Left lobe of liver (tissue), 2 donors: ENCODE measurements around the gene DNAJC4. TPM values are rescaled to one million over a fixed set of nuclear protein-coding genes. Genes with fewer than 3 reads are reported as not detected.

Experiments
- ATAC-seq: fragments of 200-7000 bp; cut with Tn5 transposase; one replicate; pipeline ENCODE4 v1.9.1; 2020; ENCODE audit warnings: mild to moderate bottlenecking, moderate library complexity
- DNase-seq: peaks from one replicate; pipeline ENCODE4 v3.0.0-alpha.2; 2020; ENCODE audit warnings: low spot score
- total RNA-seq: library from RNA; stranded (reverse); gene quantifications from one replicate; pipeline ENCODE4 v1.2.1, GENCODE V29; 2021
- donor health status: DM: no; HTN: no; CAD: no; lungs with moderate emphysema.
- donor health status: DM: no; HTN: yes; CAD: no.

DNAJC4 gene
- total RNA-seq, 1 donor from 2014 or later = 28.2 TPM

DNA sequence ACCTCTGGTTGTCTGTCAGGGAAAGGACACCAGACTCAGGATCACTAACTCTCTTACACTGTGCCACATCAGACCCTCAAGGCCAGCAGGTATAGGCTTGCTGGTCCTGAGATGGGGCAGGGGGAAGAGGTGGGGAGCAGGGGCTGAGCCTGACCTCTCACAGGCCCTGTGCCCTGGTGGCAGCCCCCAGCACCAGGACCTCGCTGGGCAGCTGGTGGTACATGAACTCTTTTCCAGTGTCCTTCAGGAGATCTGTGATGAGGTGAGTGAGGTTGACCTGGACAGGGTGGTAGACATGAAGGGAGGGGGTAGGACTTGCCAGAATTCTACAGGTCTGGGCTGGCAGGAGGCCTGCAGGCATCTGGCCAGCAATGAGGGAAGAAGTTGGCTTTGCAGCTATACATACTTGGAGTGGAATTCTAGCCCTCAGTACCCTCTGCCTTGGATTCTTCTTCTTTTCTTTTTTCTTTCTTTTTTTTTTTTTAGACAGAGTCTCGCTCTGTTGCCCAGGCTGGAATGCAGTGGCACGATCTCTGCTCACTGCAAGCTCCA is 2.9 kb upstream of the DNAJC4 start:
- no peak for ATAC-seq
- DNase-seq = no peak

DNA sequence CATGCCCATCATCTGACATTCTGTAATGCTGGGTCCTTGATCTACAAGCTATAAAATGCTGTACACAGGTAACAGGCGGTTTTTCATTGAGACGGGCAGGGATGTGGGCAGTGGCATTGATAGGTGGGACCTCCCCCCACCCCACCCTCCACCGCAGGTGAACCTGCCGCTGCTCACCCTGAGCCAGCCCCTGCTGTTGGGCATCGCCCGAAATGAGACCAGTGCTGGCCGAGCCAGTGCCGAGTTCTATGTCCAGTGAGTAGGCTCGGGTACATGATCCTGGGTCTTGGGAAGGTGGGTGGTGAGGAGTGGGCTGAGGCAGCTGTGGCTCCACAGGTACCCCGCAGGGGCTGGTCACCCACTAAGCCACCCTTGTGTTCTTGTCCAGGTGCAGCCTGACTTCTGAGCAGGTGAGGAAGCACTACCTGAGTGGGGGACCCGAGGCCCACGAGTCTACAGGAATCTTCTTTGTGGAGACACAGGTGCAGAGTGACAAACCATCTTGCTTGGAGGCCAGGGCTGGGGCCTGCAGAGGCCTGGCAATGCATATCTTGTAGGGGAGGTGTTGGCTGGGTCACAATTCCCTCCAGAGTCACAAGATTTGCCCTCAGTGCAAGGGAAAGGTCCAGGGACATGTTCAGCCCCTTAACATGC is 1.1 kb upstream of the DNAJC4 start:
- DNase-seq (no peak), ATAC-seq (no peak)

DNA sequence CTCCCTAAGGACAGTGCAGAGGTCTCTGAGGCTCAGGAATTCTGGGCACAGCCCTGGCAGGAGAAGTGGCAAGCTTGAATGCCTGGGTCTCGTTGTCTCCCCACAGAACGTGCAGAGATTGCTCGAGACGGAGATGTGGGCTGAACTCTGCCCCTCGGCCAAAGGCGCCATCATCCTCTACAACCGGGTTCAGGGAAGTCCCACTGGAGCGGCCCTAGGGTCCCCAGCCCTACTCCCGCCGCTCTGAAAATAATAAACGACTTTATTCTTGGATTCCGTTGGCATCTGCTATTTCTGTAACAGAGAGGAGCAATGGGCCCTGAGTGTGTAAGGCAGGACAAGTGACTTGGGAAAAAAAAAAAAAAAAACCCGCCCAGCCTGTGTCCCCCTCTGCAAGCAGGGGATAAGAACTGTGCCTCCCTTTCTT is 591 bp upstream of the DNAJC4 start:
- ATAC-seq = no peak
- no peak for DNase-seq

DNA sequence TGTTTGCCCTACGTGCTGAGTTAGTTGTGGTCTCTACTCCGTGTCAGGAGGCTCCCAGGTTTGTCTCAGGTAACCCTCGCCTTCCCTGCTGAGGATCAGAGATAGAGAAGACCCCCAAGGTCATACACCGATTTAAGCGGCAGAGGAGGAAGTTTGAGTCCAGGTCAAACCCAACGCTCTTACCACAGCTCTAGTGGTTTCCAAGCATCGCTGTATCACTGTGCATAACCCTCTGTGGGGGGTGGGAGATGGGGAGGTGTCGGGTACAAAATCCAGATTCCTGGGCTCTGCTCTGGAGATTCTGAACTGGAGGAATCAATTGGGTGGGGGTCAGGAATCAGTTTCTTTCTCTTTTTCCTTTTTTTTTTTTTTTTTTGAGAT is 627 bp downstream of the DNAJC4 start:
- ATAC-seq = no peak

DNA sequence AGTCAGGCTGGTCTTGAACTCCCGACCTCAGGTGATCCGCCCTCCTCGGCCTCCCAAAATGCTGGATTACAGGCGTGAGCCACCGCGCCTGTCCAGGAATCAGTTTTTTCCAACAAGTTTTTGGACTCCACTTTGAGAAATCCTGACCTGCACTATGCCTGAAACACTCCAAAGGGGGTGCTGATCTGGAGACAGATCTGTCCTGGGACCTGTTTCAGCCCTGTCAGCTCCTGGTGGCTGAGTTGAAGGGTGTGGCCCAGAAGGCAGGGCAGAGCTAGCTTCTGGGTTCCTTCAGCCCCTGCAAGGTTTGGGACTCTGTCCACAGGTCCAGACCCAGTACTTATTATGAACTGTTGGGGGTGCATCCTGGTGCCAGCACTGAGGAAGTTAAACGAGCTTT is 1.2 kb downstream of the DNAJC4 start:
- DNase-seq (no peak), ATAC-seq (no peak)

More for the DNA sequence above, 627 bp downstream of the DNAJC4 start:
- DNase-seq = no peak

DNA sequence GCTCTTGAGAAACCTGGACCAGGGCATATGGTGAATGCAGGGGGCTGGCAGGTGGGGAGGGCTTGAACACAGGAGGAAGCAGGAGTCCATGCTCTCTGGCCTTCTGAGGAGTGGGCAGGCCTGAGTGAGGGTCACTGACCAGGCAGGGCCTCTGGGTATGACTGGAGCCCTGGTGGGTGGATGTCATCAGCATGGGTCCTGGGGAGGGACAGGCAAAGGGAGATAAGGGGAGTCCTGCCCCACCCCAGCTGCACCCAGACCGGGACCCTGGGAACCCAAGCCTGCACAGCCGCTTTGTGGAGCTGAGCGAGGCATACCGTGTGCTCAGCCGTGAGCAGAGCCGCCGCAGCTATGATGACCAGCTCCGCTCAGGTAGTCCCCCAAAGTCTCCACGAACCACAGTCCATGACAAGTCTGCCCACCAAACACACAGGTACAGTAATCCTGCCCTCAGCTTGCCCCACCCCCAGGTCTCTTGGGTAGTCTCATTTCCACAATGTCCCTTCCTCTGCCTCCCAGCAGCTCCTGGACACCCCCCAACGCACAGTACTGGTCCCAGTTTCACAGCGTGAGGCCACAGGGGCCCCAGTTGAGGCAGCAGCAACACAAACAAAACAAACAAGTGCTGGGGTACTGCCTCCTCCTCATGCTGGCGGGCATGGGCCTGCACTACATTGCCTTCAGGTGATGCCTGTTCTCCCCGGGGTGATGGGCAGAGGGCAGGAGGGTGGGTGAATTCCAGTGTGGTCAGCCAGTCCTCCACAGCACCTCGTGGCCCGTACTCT is 2.0 kb downstream of the DNAJC4 start:
- no peak for ATAC-seq
- DNase-seq = no peak

DNA sequence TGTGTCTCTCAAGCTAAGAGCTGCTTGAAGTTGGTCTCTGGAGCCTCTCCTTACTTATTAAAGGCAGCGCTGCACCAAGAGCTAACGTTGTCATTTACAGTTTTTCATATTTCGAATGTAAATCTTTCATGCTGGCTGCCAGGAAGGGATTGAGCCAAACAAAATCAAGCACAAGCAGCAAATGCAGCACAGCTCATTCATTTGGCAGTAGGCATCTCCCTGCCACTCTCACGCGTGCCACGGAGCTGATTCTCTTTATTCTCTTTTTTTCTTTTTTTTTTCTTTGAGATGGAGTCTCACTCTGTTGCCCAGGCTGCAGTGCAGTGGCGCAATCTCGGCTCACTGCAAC is 2.6 kb downstream of the DNAJC4 start:
- no peak for ATAC-seq

DNA sequence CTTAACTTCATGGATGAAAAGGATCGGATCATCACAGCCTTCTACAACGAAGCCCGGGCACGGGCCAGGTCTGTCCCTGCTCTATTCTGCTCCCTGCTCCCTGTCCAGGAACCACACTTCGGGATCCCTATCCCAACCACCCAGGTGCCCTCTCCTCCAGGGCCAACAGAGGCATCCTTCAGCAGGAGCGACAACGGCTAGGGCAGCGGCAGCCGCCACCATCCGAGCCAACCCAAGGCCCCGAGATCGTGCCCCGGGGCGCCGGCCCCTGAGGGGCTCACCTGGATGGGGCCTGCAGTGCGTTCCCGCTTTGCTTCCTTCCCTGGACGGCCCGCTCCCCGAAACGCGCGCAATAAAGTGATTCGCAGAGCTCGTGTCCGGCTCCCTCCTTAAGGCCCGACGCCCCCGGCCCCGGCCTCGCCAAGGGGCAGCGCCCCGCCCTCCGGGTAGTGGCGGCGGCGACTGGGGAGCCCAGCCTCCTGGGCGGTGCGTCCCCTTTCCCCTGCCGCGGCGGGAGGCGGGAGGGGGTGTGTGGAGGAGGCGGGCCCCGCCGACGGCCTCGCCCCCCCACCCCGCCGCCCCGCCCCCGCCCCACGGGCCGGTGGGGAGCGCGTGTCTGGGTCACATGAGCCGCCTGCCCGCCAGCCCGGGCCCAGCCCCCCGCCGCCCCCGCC is 3.7 kb downstream of the DNAJC4 start, which contains the start of gene VEGFB:
TSS of gene VEGFB (plus strand) at position 672 of the 674 bp plus-strand sequence. CDS start 250 bp downstream, outside the sequence.
- ATAC-seq (peak; percentile 58), DNase-seq (peak; percentile 76)

More for the DNA sequence above, 2.6 kb downstream of the DNAJC4 start:
- DNase-seq = no peak

DNA sequence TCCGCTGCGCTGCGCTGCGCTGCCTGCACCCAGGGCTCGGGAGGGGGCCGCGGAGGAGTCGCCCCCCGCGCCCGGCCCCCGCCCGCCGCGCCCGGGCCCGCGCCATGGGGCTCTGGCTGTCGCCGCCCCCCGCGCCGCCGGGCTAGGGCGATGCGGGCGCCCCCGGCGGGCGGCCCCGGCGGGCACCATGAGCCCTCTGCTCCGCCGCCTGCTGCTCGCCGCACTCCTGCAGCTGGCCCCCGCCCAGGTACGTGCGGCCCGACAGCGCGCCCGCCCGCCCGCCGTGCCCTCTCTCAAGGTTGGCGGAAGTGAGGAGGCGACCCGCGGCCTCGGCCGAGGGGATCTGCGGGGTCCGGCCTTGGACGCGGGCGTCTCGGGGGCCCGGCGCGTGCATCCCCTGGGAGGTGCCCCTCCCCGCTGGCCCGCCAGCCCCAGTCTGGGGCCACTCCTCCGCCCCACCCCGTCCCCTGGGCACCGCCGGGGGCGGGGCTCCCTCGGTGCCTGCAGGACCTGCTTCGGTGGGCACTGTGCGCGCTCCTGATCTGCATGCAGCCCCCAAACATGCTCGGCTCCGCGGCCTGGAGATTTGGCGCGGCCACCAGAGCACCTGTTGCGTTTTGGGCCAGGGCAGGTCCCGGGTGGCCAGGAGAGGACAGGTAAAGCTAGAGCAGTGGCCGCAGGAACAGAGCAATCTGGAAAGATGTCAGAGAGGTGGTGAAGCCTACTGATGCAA is 4.5 kb downstream of the DNAJC4 start:
- DNase-seq (no peak), ATAC-seq (peak; percentile 39)

DNA sequence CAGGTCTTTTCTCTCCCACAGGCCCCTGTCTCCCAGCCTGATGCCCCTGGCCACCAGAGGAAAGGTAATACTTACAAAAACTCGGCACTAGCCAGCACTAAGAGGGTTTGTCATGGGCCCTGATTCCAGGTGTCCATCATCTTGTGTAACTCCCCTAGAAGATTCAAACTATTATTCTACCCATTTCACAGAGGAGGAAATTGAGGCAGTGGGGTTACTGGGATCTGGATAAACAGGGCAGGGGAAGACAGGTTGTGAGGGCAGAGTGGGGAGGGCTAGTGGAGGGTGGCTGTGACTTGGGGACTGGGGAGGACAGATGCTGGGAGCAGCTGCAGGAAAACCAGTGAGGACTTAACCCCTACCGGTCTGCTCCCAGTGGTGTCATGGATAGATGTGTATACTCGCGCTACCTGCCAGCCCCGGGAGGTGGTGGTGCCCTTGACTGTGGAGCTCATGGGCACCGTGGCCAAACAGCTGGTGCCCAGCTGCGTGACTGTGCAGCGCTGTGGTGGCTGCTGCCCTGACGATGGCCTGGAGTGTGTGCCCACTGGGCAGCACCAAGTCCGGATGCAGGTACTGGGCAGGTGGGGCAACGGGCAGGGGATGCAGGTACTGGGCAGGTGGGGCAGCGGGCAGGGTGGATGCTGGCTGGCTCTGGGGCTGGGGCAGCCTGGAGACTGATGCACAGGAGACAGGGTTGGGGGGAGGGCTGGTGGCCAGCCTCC is 5.3 kb downstream of the DNAJC4 start:
- no peak for DNase-seq
- ATAC-seq = no peak

DNA sequence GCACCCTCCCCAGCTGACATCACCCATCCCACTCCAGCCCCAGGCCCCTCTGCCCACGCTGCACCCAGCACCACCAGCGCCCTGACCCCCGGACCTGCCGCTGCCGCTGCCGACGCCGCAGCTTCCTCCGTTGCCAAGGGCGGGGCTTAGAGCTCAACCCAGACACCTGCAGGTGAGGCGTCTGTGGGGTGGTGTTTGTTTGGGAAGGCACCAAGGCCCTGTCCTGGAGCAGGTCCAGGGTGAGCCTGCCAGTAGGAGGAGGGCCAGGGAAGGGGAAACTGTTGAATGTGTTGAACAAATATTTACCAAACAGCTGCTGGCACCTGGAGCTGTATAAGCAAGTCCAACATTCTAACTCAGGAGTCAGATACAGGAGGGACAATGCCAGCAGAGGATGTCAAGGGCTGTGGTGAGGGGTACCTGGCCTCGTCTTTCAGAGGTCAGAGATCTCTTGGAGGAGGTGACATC is 7.2 kb downstream of the DNAJC4 start:
- peak; percentile 97 for DNase-seq
- ATAC-seq = peak; percentile 41

DNA sequence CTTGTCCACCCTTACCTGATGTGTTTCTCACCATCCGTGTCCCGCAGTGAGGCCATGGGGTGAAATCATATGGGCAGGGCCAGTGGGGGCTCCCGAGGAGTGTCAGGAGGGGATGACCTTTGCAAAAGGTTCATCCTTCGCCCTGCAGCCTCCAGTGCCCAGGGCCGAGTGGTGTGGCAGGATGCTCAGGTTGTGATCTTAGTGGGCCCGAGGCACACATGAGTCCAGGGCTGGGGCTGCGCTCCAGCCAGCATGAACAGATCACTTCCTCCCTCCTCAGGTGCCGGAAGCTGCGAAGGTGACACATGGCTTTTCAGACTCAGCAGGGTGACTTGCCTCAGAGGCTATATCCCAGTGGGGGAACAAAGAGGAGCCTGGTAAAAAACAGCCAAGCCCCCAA is 7.7 kb downstream of the DNAJC4 start:
- DNase-seq (no peak), ATAC-seq (no peak)

DNA sequence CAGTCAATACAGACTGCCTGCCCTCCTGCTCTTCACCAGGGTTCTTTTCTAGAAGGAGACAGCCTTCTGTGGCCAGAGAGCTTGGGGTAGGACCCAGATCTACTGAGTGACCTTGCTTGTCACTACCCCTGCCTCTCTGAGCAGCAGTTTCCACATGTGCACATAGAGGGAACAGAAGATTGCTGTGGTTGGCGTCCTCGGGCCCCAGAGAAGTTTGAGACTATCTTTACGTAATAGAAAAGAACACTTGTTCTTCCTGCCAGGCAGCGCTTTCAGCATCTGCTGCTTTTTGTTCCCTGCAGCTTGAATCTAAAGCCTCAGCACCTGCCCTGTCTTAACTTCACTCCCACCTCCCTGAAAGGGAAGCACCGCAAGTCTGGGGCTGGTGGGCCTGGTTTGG is 8.7 kb downstream of the DNAJC4 start:
- ATAC-seq (no peak), DNase-seq (no peak)

DNA sequence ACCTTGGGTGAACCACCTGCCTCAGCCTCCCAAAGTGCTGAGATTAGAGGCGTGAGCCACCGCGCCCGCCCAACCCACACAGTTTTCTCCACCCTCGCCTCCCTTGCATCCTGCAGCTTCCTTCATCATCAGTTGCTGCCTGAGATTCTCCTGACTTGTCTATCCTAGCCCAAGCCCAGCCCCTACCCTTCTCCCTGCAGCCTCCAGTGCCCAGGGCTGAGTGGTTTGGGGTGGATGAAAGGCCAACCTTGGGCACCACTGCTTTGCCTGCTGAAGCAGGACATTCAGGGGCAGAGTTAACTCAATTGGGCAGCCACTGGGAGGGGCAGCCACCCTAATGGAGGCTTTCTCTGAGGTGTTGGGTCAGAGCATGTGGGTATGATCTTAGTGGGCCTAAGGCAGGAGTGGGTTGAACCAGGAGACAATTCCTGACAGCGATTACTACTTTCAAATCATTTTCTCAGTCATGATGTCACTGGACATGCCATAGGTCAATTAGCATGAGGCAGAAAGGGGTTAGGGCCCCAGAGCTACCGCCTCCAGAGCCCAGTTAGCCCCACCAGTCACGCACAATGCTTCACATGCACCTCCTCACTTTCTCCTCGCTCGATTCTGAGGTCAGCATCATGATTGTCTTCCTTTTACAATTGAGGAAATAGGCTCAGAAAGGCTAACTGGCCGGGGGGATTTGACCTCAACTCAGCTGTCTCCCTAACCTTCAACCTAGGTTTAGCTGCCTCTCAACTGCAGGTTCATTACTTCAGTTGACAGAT is 9.5 kb downstream of the DNAJC4 start:
- DNase-seq = no peak
- ATAC-seq = no peak

DNA sequence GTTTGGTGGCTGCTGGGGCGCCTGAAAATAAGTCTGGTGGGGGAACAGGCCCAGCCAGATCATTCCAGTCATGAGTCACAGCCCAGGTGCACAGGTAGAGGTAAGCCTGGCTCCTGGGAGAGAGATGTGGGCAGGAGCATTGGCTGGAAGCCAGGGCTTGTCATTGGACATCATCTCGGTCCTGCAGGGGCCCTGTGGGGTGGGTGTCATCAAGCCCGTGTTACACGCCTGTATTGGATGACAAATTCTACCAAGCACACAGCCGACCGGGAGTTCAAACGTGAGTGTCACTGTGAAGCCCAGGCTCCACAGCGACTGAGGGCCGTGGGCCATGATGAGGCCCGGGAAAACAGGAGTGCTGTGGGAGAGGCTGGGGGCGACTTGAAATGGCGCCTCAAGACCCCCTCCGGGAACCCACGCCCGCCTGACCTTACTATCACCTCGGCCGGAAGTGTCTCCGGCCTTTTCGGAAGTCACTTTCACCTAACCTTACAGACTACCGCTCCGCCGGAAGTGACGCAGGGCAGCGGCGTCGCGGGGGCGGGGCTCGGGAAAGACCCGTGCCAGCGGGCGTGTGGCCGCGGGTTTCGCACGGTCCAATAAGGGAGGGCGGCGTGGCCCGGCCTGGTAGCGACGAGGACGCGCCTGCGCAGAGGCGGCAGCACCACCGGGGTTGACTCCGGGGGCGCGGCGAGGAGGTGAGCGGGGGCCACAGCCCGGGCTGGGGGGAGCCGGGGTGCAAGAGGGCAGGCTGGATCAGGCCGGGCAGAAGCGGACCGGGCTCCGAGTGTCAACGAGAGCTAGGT is 10.3 kb downstream of the DNAJC4 start, which contains the start of gene FKBP2:
TSS of gene FKBP2 (plus strand) at position 661 of the 806 bp plus-strand sequence. CDS start 1,293 bp downstream, outside the sequence.
- DNase-seq (peak; percentile 99), ATAC-seq (peak; percentile 64)

DNA sequence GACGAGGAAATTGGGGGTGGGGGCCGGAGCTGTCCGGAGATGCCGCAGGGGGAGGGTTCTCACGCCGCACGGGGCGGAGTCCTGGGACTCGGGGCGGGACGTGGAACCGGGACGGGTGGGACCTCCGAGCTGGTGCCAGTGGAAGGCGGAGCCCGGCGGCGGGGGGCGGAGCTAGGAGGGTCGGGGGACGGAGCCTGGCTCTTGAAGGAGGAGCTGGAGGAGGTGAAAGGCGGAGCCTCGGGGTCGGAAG is 10.8 kb downstream of the DNAJC4 start:
- peak; percentile 78 for ATAC-seq
- peak; percentile 100 for DNase-seq

DNA sequence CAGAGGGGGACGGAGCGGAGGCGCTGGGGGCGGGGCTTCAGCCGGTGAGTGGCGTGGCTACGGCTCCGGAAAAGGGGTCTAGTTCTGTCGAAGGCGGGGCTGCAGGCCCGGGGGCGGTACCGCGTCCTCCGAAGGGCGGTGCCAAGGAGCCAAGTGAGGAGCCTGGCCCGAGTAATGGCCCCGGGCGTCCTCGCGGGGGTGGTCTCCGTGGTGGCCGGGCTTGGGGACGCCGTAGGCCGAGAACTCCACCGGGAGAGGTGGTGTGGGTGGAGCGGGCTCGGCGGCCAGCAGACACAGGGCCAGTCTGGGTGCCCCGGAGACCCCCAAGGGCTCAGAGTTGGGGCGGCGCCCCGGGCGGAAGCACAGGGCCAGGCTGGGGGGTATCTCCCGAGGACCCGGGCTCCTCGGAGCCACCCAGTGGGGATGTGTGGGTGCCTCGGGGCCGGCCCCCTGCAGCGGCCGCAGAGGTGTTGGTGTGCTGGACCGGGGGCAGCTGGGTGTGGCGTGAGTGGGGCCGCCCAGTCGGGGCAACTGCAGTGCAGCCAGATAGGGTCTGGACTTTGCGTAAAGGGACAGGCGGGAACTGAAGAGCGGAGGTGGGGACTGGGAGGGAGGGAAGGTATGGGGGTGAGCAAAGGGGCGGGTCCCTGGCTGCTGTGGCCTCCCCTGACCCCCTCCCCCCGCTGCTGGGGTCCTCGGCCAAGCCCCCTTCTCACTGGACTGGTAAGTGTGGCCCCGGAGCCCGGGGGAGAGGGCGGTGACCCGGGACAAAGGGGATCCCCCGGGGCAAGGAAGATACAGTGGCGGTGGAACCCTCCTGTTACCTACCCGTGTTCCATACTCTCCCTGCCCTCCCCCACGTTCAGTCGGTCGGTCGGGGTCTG is 11.4 kb downstream of the DNAJC4 start:
- DNase-seq (peak; percentile 77), ATAC-seq (peak; percentile 26)
